NCI-H82 (cell line): ENCODE results near the gene SLC36A4.
"Not testable (repeated sequence)": the region's sequence is repeated elsewhere in the genome, so short reads cannot be mapped to it uniquely, and the experiment has no call there.

Experiments
- DNase-seq: peaks from one replicate; lab custom pipeline; 2025; lab: John Stamatoyannopoulos, UW

SLC36A4 gene

GRCh38 chr11:93194673-93195291 lies 3.0 kb downstream of the SLC36A4 start:
- no peak for DNase-seq

DNA sequence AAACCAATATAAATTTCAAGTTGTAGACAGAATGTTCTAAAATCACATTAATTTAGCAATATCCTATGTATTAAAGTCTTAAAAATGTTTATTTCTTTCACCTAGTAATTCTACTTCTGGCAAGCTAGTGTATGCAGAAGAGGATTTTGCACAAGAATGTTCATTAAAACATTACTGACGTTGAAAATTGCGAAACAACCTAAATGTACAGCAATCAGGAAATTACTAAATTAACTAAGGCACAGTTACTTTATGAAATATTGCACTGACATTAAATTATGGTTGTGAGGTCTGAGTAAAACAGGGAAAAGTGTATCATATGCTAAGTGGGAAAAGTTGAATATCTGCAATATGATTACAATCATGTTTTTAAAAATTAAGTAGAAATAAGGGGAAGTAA lies 4.1 kb downstream of the SLC36A4 start:
- DNase-seq, result no peak

GRCh38 chr11:93192163-93192562 lies 5.6 kb downstream of the SLC36A4 start:
- no peak for DNase-seq

DNA sequence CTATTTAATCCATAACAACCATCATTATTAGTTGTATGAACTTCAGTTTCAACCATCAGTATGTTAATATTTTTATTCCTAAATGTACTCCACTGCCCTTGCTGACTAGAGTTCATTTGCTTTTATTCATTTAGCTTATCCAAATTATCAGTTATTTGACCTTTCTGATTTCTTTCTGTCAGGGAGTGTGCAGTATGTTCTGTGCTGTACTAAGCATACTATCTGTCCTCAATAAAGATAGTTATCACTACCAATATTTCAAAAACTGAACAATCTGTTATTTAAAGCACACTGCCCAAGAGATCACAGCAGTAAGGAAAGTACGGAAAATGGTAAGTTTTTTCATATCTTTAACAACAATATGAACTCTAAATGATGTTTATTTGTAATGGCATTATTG lies 8.3 kb downstream of the SLC36A4 start:
- no peak for DNase-seq

- DNase-seq, result no peak
Measured at GRCh38 chr11:93188726-93189125, 9.1 kb downstream of the SLC36A4 start.

DNA sequence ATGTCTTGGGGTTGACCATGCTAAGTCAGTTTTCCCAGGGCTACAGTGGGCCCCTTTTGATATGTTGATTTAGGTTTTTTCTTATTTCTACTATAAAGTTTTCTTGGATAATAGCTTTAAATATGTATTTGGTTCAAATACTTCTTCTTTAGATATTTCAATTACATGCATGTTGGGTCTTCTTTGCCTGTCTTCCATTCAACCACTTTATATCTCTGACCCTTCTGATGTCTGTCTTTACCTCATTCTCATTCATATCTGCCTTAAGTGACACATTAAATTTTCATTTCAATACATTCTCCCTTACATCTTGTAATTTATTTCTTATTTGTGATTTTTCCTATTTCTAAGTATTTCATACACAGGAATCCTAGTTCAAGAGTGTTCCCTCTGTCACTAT lies 10.5 kb downstream of the SLC36A4 start:
- no peak for DNase-seq

DNA sequence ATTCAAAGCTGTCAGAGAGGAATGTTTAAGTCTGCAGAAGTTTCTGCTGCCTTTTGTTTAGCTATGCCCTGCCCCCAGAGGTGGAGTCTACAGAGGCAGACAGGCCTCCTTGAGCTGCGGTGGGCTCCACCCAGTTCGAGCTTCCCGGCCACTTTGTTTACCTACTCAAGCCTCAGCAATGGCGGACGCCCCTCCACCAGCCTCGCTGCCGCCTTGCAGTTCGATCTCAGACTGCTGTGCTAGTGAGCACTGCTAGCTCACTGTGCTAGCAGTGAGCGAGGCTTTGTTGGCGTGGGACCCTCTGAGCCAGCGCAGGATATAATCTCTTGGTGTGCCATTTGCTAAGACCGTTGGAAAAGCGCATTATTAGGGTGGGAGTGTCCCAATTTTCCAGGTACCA lies 19.9 kb downstream of the SLC36A4 start:
- not testable (repeated sequence) for DNase-seq

GRCh38 chr11:93169950-93170561 lies 27.7 kb downstream of the SLC36A4 start:
- DNase-seq, result peak; percentile 30

DNA sequence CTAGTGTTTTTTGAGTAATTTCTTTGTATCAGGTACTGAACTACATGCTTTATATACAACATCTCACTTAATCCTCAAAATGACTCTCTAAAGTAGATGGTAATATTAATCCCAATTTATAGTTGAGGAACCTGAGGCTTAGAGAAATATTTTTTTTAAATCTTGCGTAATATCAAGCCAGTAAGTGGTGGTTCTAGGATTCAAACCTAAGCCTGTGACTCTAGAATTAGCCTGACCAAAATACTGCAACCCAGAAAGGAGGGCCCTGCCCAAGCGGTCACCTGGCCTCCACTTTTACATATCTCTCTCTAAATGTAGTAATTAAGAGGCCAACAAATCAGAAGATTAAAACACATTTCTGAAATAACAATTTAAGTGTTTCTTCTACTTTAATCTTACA lies 28.6 kb downstream of the SLC36A4 start:
- DNase-seq, result no peak

GRCh38 chr11:93166862-93167261 lies 30.9 kb downstream of the SLC36A4 start:
- DNase-seq, result no peak

- no peak for DNase-seq
Measured at GRCh38 chr11:93166194-93166593, 31.6 kb downstream of the SLC36A4 start.

DNA sequence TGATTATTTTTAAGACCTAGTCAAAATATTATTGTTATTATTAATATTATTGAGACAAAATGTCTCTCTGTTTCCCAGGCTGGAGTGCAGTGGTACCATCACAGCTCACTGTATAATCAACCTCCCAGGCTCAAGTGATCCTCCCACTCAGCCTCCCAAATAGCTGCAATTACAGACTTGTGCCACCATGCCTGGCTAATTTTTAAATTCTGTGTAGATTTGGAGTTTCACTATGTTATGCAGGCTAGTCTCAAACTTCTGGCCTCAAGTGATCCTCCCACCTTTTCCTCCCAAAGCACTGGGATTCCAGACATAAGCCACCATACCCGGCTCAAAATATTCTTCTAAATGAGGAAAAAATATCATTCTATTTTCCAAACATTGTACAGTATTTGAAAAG lies 37.0 kb downstream of the SLC36A4 start:
- no peak for DNase-seq

DNA sequence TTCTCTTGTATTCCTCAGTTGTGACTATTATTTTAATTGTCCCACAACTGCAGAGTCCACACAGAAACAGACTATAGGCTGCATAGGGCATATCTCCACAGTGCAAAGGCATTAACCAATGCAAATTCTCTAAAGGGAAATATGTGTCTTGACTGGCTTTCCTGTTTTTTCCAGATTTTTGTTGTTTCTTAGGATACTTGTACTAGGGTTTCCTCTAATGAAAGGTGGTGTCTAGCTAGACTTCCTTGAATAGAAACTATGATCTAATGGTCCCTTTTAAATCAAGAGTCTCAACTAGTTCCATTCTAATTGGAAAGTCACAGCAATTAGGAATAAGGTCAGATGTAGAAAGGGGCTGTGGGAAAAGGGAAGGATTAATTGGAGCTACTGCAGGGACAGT lies 37.6 kb downstream of the SLC36A4 start:
- no peak for DNase-seq

- no peak for DNase-seq
Measured at GRCh38 chr11:93159721-93160120, 38.1 kb downstream of the SLC36A4 start.

- DNase-seq, result no peak
Measured at GRCh38 chr11:93155738-93156137, 42.1 kb downstream of the SLC36A4 start.

- no peak for DNase-seq
Measured at GRCh38 chr11:93145390-93145915, 52.3 kb downstream of the SLC36A4 start.

- no peak for DNase-seq
Measured at GRCh38 chr11:93143800-93144199, 54.0 kb downstream of the SLC36A4 start.

DNA sequence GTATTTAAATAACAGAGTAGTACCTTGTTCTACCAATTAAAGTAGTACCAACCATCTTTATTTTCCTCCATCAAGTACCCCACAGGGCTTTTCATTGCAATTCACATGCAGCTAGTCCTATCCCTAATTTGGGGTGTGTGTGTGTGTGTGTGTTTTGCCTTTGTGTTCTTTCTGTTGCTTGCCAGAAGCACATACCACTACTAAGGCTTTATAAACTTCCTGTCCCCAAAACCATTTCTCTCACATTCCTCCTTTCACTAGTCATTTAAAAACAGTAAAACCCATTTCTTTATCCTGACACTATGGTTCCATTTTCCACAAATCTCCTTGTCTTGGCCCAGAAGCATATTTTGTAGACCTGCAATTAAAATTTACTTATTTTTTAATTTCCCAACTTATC lies 54.6 kb downstream of the SLC36A4 start:
- no peak for DNase-seq

DNA sequence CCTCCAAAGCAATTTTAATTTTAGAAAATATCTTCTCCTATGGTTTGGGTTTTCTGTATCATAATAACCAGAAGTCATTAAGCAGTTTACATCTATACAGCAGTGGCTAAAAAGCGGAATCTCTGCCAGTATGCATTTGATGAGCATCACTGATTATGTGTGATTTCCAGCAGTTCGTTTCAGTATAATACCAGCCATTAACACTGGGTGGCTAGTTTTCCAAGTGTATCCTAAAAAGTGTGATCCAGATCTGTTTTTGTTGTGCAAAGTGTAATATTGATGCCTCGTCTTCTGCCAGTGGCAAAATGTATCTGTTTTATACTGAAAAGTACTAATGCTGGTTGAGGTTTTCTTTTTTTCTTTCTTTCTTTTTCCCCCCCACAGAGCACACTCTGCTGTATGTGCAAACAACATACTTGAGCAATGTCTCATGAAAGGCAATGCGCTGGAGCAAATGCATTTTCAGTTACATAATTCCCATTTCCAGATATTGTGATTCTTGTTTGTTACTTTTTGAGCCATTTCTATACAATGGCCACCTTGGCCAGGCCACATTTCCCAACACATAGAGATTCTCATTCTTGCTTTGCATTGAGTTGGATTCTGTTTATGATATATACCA lies 64.2 kb downstream of the SLC36A4 start:
- DNase-seq, result no peak

- DNase-seq, result no peak
Measured at GRCh38 chr11:93132836-93133235, 65.0 kb downstream of the SLC36A4 start.

- peak; percentile 8 for DNase-seq
Measured at GRCh38 chr11:93131709-93132108, 66.1 kb downstream of the SLC36A4 start.

DNA sequence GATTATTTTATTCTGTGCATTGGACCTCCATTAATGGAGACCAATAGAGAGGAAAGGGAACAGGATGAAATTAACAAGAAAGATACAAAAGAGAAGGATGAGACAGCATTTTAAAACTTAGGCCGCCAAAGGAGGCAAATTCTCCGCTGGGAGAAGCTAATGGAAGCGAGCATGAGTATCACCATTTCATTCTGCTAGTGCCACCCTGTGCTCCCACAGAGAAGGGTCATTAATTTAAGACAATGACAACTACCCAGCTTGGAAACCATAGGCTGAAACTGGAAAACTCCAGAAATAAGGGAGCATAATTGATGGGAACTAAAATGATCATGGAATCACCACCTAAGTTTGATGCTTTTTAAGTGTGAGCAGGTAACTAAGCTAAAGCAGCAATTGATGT lies 69.2 kb downstream of the SLC36A4 start:
- DNase-seq, result no peak

DNA sequence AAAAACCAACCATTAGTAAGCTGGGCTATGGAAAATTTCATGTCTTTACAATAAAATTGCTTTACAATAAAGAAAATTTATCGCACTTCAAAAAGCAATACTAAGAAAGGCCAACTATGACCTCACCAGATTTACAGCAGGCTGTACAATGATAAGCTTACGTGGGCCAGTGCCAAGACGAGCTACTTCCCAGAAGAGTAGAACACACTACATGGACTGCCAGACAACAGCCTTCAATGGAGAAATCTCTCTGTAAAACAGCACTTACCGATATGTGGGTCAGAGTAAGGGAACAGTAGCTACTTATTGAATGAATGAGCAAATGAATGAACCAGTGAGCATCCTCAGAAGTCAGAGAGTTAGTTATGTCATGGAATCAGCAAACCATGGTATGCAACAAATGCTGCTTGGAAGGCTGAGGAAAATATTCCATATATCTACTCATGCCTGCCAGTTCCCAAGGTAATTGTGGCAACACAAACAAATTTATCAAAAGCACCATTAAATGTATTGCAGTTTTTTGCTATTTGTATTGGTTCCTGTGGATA lies 74.4 kb downstream of the SLC36A4 start:
- DNase-seq, result no peak
